Naive thymus-derived CD4-positive, alpha-beta T cell (primary cell): ENCODE results near the gene EBP. TPM values are rescaled to one million over a fixed set of nuclear protein-coding genes. Genes with fewer than 3 reads are reported as not detected.
"Not testable (repeated sequence)": the region's sequence is repeated elsewhere in the genome, so short reads cannot be mapped to it uniquely, and the experiment has no call there.

Source experiments
- ATAC-seq: fragments of 150-1000 bp; cut with Tn5 transposase; 2 replicates; pipeline ENCODE4 v1.10.0; 2021; ENCODE audit warnings: mild to moderate bottlenecking, moderate library complexity
- CTCF ChIA-PET: fragments of 350-600 bp; sonication (Branson Sonifier 250); formaldehyde crosslinking; loops from one replicate; lab custom pipeline; 2021; ENCODE audit warnings: antibody characterized with exemption; lab: Charles Lee
- POLR2A ChIA-PET: fragments of 350-600 bp; sonication (Branson Sonifier 250); formaldehyde crosslinking; loops from one replicate; lab custom pipeline; 2021; ENCODE audit warnings: antibody characterized with exemption, inconsistent platforms; lab: Charles Lee
- DNase-seq, 9 donors: peaks; one replicate each; pipeline versions ENCODE4 v3.0.0 to v3.0.0-alpha.2; 2020 to 2022; ENCODE audit warnings: mixed read lengths in 1 of 9
- H3K27ac ChIP-seq: one replicate; pipeline ENCODE4 v1.7.0; 2013; ENCODE audit warnings: mild to moderate bottlenecking, low read depth, low read length, moderate library complexity
- H3K27me3 ChIP-seq, 2 donors: one replicate each; pipeline ENCODE4 v1.7.0; 2013; ENCODE audit warnings: low read length in 2 of 2, mild to moderate bottlenecking in 2 of 2, moderate library complexity in 2 of 2; ENCODE audit not compliant: control insufficient read depth in 2 of 2, insufficient read depth in 2 of 2
- H3K36me3 ChIP-seq, 3 experiments: 1 replicate in 2 of 3; 2 replicates in 1 of 3; pipeline ENCODE4 v1.7.0; 2013; ENCODE audit warnings: low read length in 3 of 3, mild to moderate bottlenecking in 3 of 3, moderate library complexity in 1 of 3; ENCODE audit not compliant: insufficient read depth in 3 of 3, control insufficient read depth in 2 of 3
- H3K4me1 ChIP-seq, 2 donors: one replicate each; pipeline ENCODE4 v1.7.0; 2013; ENCODE audit warnings: low read length in 2 of 2, mild to moderate bottlenecking in 2 of 2, moderate library complexity in 1 of 2; ENCODE audit not compliant: control insufficient read depth in 2 of 2, insufficient read depth in 2 of 2
- H3K4me3 ChIP-seq: 2 replicates; pipeline ENCODE4 v1.7.0; 2013; ENCODE audit warnings: mild to moderate bottlenecking, low read length
- H3K9me3 ChIP-seq, 3 experiments: 1 replicate in 2 of 3; 2 replicates in 1 of 3; pipeline ENCODE4 v1.7.0; 2013; ENCODE audit warnings: low read length in 3 of 3; ENCODE audit not compliant: control insufficient read depth in 2 of 3
- H3K27ac Mint-ChIP-seq, 9 donors: one replicate each; pipeline ENCODE4 v1.8.0; 2020 to 2022; ENCODE audit warnings: mixed read lengths in 9 of 9, mild to moderate bottlenecking in 8 of 9, moderate library complexity in 5 of 9, inconsistent platforms in 2 of 9
- H3K27me3 Mint-ChIP-seq, 5 donors: one replicate each; pipeline ENCODE4 v1.8.0; 2021 to 2022; ENCODE audit warnings: mixed read lengths in 5 of 5, mild to moderate bottlenecking in 1 of 5
- H3K36me3 Mint-ChIP-seq, 5 donors: one replicate each; pipeline ENCODE4 v1.8.0; 2020 to 2022; ENCODE audit warnings: mixed read lengths in 5 of 5, mild to moderate bottlenecking in 3 of 5, inconsistent platforms in 1 of 5
- H3K4me1 Mint-ChIP-seq, 7 donors: one replicate each; pipeline ENCODE4 v1.8.0; 2020 to 2022; ENCODE audit warnings: mixed read lengths in 7 of 7, mild to moderate bottlenecking in 3 of 7, inconsistent platforms in 1 of 7
- H3K4me3 Mint-ChIP-seq, 10 donors: one replicate each; pipeline ENCODE4 v1.8.0; 2020 to 2022; ENCODE audit warnings: mild to moderate bottlenecking in 10 of 10, mixed read lengths in 10 of 10, moderate library complexity in 6 of 10, inconsistent platforms in 2 of 10
- H3K9me3 Mint-ChIP-seq, 11 donors: one replicate each; pipeline ENCODE4 v1.8.0; 2020 to 2022; ENCODE audit warnings: mixed read lengths in 11 of 11, mild to moderate bottlenecking in 4 of 11, inconsistent platforms in 1 of 11, moderate library complexity in 1 of 11
- intact Hi-C, 2 donors: fragments of 100-400 bp; cut with micrococcal nuclease; formaldehyde crosslinking; loops; one replicate each; pipeline ENCODE4 v1.15.1; 2023
- polyA plus RNA-seq, 2 donors: library from polyadenylated mRNA; unstranded; fragments of 300-500 nt; fragmentation: Illumina TruSeq; gene quantifications; one replicate each; pipeline ENCODE4 v1.2.3, GENCODE V29; 2021
- total RNA-seq, 6 experiments: library from RNA in 5 of 6; stranded (reverse) in 5 of 6; gene quantifications; 1 replicate in 5 of 6; 2 replicates in 1 of 6; pipeline ENCODE4 v1.2.3 and lab custom pipeline; 2021 to 2026

EBP gene
- total and polyA plus RNA-seq, 7 experiments from 2014 or later = 33.3 to 188 (median 48.9) TPM

- Mint-ChIP-seq H3K27ac (peak overlapping the region; percentile 84 to 99 (median 94)), H3K4me1 (peaks cover 17 to 37% (median 33%) of the 10 kb centered on the region in 7 donors), H3K9me3 (no peaks in the 10 kb centered on the region), H3K4me3 (peak overlapping the region; percentile 73 to 93 (median 89)), H3K36me3 (peaks cover 0 to 12% (median 4%) of the 10 kb centered on the region in 5 donors), H3K27me3 (no peaks in the 10 kb centered on the region)
- POLR2A ChIA-PET = interaction anchor here (0.8 to 2.6 kb wide), 4 partner anchors 12 to 47 kb away, joined by 3 to 15 read pairs (median 3); partner anchors contain the start of gene TBC1D25
- Histone ChIP-seq H3K27ac (peak overlapping the region; percentile 82), H3K36me3 (peaks cover 0 to 14% (median 0%) of the 10 kb centered on the region in 3 experiments), H3K27me3 (no peaks in the 10 kb centered on the region), H3K4me3 (peak overlapping the region; percentile 78), H3K4me1 (peaks cover 12 to 19% of the 10 kb centered on the region in 2 donors), H3K9me3 (no peaks in the 10 kb centered on the region)
- ATAC-seq = no peak
- no peak for DNase-seq
- CTCF ChIA-PET = no interaction called here
- intact Hi-C loops = loop anchor here (5.0 kb wide), 3 partner anchors 75 to 435 kb away; partner anchors contain the start of genes HDAC6 (in 1 of the 2), OTUD5 (in 1 of the 2) and WDR13 (in 1 of the 2)
These were observed 683 bp downstream of the EBP start for GRCh38 chrX:48522291-48522690.

GRCh38 chrX:48523682-48524081 is 2.1 kb downstream of the EBP start:
- no peaks in the 10 kb centered on the region for H3K9me3 Mint-ChIP-seq
- intact Hi-C loops = loop anchor here (5.0 kb wide), 3 partner anchors 74 to 434 kb away; partner anchors contain the start of genes HDAC6 (in 1 of the 2), OTUD5 (in 1 of the 2) and WDR13 (in 1 of the 2)
- DNase-seq (no peak), ATAC-seq (no peak)
- H3K27ac ChIP-seq = no peak overlapping the region
- H3K4me1 ChIP-seq = peaks cover 12 to 19% of the 10 kb centered on the region in 2 donors
- H3K27me3 ChIP-seq = no peaks in the 10 kb centered on the region
- POLR2A ChIA-PET = no interaction called here
- peak overlapping the region in 4 of 9 donors; percentile 32 to 75 (median 63) for H3K27ac Mint-ChIP-seq
- peaks cover 17 to 37% (median 33%) of the 10 kb centered on the region in 7 donors for H3K4me1 Mint-ChIP-seq
- CTCF ChIA-PET = no interaction called here
- H3K4me3 ChIP-seq = no peak overlapping the region
- no peaks in the 10 kb centered on the region for H3K27me3 Mint-ChIP-seq
- peak overlapping the region; percentile 24 to 89 (median 54) for H3K4me3 Mint-ChIP-seq
- no peaks in the 10 kb centered on the region for H3K9me3 ChIP-seq
- H3K36me3 ChIP-seq = peaks cover 0 to 26% (median 0%) of the 10 kb centered on the region in 3 experiments
- peaks cover 4 to 19% (median 4%) of the 10 kb centered on the region in 5 donors for H3K36me3 Mint-ChIP-seq

GRCh38 chrX:48525853-48526252 is 4.2 kb downstream of the EBP start:
- H3K27ac ChIP-seq, intact Hi-C loops, H3K9me3 ChIP-seq, CTCF ChIA-PET, H3K27me3 Mint-ChIP-seq, H3K27ac Mint-ChIP-seq, H3K9me3 Mint-ChIP-seq, H3K27me3 ChIP-seq, H3K4me3 ChIP-seq, DNase-seq, H3K4me1 ChIP-seq, ATAC-seq: not testable (repeated sequence)
- POLR2A ChIA-PET = interaction anchor here (1.2 kb wide), 1 partner anchor 11 kb away, joined by 3 read pairs; no protein-coding TSS in a partner anchor
- Mint-ChIP-seq H3K36me3 (peaks cover 4 to 20% (median 4%) of the 10 kb centered on the region in 5 donors), H3K4me3 (peak overlapping the region in 1 of 10 donors; percentile 2), H3K4me1 (peaks cover 11 to 24% (median 18%) of the 10 kb centered on the region in 7 donors)
- H3K36me3 ChIP-seq = peaks cover 0 to 30% (median 0%) of the 10 kb centered on the region in 3 experiments

- H3K36me3 Mint-ChIP-seq = peaks cover 4 to 33% (median 7%) of the 10 kb centered on the region in 5 donors
- Histone ChIP-seq H3K9me3 (no peaks in the 10 kb centered on the region), H3K27ac (no peak overlapping the region), H3K27me3 (no peaks in the 10 kb centered on the region), H3K36me3 (peaks cover 0 to 26% (median 0%) of the 10 kb centered on the region in 3 experiments), H3K4me3 (no peak overlapping the region), H3K4me1 (no peaks in the 10 kb centered on the region)
- DNase-seq (no peak), ATAC-seq (no peak)
- peaks cover 4 to 17% (median 5%) of the 10 kb centered on the region in 7 donors for H3K4me1 Mint-ChIP-seq
- H3K4me3 Mint-ChIP-seq = no peak overlapping the region
- H3K27ac Mint-ChIP-seq = no peak overlapping the region
- ChIA-PET POLR2A (interaction anchor here (1.4 kb wide), 1 partner anchor 9 kb away, joined by 4 read pairs; the partner anchor contains the start of gene EBP), CTCF (no interaction called here)
- H3K27me3 Mint-ChIP-seq = no peaks in the 10 kb centered on the region
- intact Hi-C loops = no loop called here
- H3K9me3 Mint-ChIP-seq = no peaks in the 10 kb centered on the region
These were observed 9.1 kb downstream of the EBP start for GRCh38 chrX:48530736-48531135.

- H3K27ac ChIP-seq = no peak overlapping the region
- no peaks in the 10 kb centered on the region for H3K27me3 ChIP-seq
- peaks cover 0 to 24% (median 0%) of the 10 kb centered on the region in 3 experiments for H3K36me3 ChIP-seq
- DNase-seq (no peak), ATAC-seq (peak; percentile 65)
- H3K9me3 Mint-ChIP-seq = no peaks in the 10 kb centered on the region
- intact Hi-C loops = no loop called here
- CTCF ChIA-PET = no interaction called here
- peak overlapping the region in 1 of 10 donors; percentile 67 for H3K4me3 Mint-ChIP-seq
- H3K36me3 Mint-ChIP-seq = peaks cover 3 to 31% (median 7%) of the 10 kb centered on the region in 5 donors
- H3K4me1 Mint-ChIP-seq = peaks cover 3 to 16% (median 4%) of the 10 kb centered on the region in 7 donors
- H3K27me3 Mint-ChIP-seq = no peaks in the 10 kb centered on the region
- H3K4me1 ChIP-seq = no peaks in the 10 kb centered on the region
- H3K4me3 ChIP-seq = no peak overlapping the region
- H3K27ac Mint-ChIP-seq = peak overlapping the region in 4 of 9 donors; percentile 9 to 93 (median 29)
- H3K9me3 ChIP-seq = no peaks in the 10 kb centered on the region
- POLR2A ChIA-PET = interaction anchor here (1.4 kb wide), 1 partner anchor 10 kb away, joined by 4 read pairs; the partner anchor contains the start of gene EBP
These were observed 9.9 kb downstream of the EBP start for GRCh38 chrX:48531358-48531959.

GRCh38 chrX:48532161-48532560 is 10.6 kb downstream of the EBP start:
- Histone ChIP-seq H3K36me3 (peaks cover 0 to 17% (median 0%) of the 10 kb centered on the region in 3 experiments), H3K4me1 (no peaks in the 10 kb centered on the region), H3K27me3 (no peaks in the 10 kb centered on the region), H3K4me3 (no peak overlapping the region), H3K9me3 (no peaks in the 10 kb centered on the region), H3K27ac (no peak overlapping the region)
- Mint-ChIP-seq H3K4me3 (peak overlapping the region in 1 of 10 donors; percentile 67), H3K9me3 (no peaks in the 10 kb centered on the region), H3K36me3 (peaks cover 0 to 27% (median 7%) of the 10 kb centered on the region in 5 donors), H3K27ac (peak overlapping the region in 3 of 9 donors; percentile 9 to 93 (median 16)), H3K4me1 (peaks cover 0 to 13% (median 4%) of the 10 kb centered on the region in 7 donors), H3K27me3 (no peaks in the 10 kb centered on the region)
- ChIA-PET CTCF (no interaction called here), POLR2A (no interaction called here)
- intact Hi-C loops = no loop called here
- ATAC-seq = no peak
- DNase-seq = no peak
